Dermis microvascular lymphatic vessel endothelial cell (primary cell): ENCODE data around the gene CASK. TPM values are rescaled to one million over a fixed set of nuclear protein-coding genes. Genes with fewer than 3 reads are reported as not detected.
"Not testable (repeated sequence)": the region's sequence is repeated elsewhere in the genome, so short reads cannot be mapped to it uniquely, and the experiment has no call there.

Source experiments
- DNase-seq, 2 donors: peaks; one replicate each; pipeline versions ENCODE4 v3.0.0 to v3.0.0-alpha.2; 2010; ENCODE audit warnings: low read depth in 2 of 2
- total RNA-seq: library from RNA; depleted of rRNA; stranded (reverse); fragments of >200 nt; gene quantifications from 2 replicates; pipeline ENCODE4 v1.2.1, GENCODE V29; 2014

Gene CASK
- total RNA-seq, 1 donor from 2014 or later: 27.0 TPM

GRCh38 chrX:41518127-41518840, 405.1 kb downstream of the CASK start:
- DNase-seq: no peak

- no peak for DNase-seq
Observed at GRCh38 chrX:41516999-41517765, 406.2 kb downstream of the CASK start.

- no peak for DNase-seq
Observed at GRCh38 chrX:41516456-41516855, 406.9 kb downstream of the CASK start.

- DNase-seq: no peak
Observed at GRCh38 chrX:41515376-41515775, 408.0 kb downstream of the CASK start.

GRCh38 chrX:41514179-41514578, 409.2 kb downstream of the CASK start:
- DNase-seq: no peak

GRCh38 chrX:41512853-41513252, 410.5 kb downstream of the CASK start:
- DNase-seq: not testable (repeated sequence)

GRCh38 chrX:41512394-41512793, 411.0 kb downstream of the CASK start:
- no peak for DNase-seq

- DNase-seq: no peak
Observed at GRCh38 chrX:41507919-41508318, 415.4 kb downstream of the CASK start.

GRCh38 chrX:41502004-41502403, 421.4 kb downstream of the CASK start:
- no peak for DNase-seq

- no peak for DNase-seq
Observed at GRCh38 chrX:41499984-41500383, 423.4 kb downstream of the CASK start.

GRCh38 chrX:41499195-41499594, 424.2 kb downstream of the CASK start:
- DNase-seq: no peak

GRCh38 chrX:41491267-41492004, 431.9 kb downstream of the CASK start:
- DNase-seq: peak in 1 of 2 donors; percentile 77

- DNase-seq: no peak
Observed at GRCh38 chrX:41490446-41490845, 432.9 kb downstream of the CASK start.

GRCh38 chrX:41482154-41482850, 441.1 kb downstream of the CASK start:
- DNase-seq: no peak

- peak; percentile 2 to 22 for DNase-seq
Observed at GRCh38 chrX:41481264-41482109, 441.9 kb downstream of the CASK start.

GRCh38 chrX:41480508-41481260, 442.7 kb downstream of the CASK start:
- no peak for DNase-seq

GRCh38 chrX:41478381-41478911, 444.9 kb downstream of the CASK start:
- no peak for DNase-seq

GRCh38 chrX:41475591-41476241, 447.6 kb downstream of the CASK start:
- no peak for DNase-seq

GRCh38 chrX:41475191-41475590, 448.2 kb downstream of the CASK start:
- DNase-seq: no peak
